Activated CD8-positive, alpha-beta memory T cell treated with anti-CD3 and anti-CD28 coated beads for 24 hours (primary cell): ENCODE results near the gene ECE1.
A peak's percentile ranks its signal among the peaks of the same experiment; 100 is the strongest.
"Not testable (repeated sequence)": the region's sequence is repeated elsewhere in the genome, so short reads cannot be mapped to it uniquely, and the experiment has no call there.

Source experiments
- DNase-seq: peaks from one replicate; pipeline ENCODE4 v3.0.0-alpha.2; 2020

Gene ECE1

DNA sequence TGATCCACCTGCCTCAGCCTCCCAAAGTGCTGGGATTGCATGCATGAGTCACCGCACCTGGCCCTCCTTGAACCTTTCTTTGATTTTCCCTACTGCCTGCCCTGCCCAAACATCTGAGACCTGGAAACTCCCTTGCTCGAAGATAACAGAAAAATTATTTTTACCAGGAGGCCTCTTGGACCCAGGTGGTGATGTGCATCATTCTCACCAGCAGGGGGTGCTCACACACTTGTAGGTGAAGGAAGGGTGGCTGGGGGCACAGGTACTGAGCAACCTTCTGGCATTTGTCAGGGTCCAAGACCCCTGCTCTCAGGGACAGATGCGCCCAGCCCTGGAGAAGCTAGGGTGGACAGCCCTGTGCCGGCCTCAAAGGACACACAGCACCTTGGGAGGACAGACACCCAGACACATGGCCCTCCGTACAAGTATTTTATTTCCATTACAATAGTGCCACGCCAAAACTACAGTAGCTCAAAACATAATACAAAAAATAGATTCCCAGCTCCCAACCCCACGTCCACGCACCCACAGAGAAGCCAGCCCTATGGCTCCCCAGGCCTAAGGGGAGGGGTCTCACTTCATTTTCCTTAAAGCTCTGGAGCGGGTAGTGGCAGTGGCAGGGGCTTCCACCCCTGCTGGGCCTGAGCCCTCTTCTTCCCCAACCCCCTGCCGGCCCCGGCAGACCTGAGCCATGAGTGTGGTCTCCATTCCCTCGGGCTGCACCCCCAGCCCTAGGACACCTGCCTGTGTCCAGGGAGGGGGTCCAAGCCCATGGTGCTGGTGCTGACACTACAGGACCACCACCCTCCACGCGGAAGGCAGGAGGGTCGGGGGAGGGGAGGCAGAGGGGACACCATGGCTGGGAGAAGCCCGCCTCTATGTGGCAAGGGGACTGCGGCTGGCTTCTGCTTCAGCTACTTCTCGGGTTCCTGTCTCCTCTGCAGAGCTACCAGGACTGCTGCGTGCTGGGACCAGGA is 73.1 kb downstream of the ECE1 start:
- peak; percentile 86 for DNase-seq

DNA sequence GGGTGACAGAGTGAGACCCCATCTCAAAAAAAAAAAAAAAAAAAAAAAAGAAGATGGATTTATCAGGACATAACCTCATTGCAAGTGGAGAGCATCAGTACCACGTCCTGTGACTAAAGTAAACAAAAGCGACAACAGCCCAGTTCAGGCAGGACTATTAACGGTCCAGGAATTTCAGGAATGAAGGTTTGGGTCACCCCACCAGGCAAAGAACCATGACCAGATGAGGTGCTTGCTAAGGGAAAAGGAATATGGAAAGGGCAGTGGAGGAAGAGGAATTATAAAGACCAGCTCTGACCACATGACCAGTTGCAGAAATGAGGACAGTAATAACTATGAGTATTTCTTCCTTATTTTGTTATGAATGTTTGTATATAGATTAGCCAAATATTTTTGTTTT is 78.1 kb downstream of the ECE1 start:
- no peak for DNase-seq

GRCh38 chr1:21208137-21208700 is 82.0 kb downstream of the ECE1 start:
- not testable (repeated sequence) for DNase-seq

GRCh38 chr1:21206117-21206516 is 84.1 kb downstream of the ECE1 start:
- no peak for DNase-seq

DNA sequence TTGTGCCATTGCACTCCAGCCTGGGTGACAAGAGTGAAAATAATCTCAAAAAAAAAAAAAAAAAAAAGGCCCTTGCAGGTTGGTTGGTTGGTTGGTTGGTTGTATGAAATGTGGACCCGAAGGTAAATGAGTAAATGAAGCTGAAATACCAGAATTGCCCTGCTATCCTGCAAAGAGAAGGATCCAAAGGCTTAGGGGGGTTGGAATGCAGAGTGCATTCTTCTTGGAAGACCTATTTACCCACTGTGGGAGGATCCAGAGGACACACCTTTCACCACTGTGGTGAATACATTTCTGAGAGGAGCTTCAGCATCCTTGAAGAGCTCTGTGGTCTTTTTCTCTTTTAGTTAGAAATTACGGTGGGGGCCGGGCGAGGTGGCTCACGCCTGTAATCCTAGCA is 84.8 kb downstream of the ECE1 start:
- DNase-seq = no peak

DNA sequence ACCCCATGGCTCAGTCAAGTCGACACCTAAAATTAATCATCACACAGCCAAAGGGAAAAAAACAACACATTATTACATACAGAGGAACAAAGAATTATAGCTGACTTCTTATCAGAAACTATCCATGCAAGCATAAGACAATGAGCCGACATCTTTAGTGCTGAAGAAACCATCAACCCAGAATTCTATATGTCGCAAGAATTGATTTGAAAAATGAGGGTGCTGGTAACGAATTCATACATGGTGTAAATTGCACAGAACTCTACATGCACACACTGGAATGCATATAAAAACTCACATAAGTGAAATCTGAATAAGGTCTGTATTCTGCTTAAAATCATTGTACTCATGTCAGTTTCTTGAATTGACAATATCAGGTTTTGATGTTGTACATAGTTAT is 88.6 kb downstream of the ECE1 start:
- DNase-seq = no peak

DNA sequence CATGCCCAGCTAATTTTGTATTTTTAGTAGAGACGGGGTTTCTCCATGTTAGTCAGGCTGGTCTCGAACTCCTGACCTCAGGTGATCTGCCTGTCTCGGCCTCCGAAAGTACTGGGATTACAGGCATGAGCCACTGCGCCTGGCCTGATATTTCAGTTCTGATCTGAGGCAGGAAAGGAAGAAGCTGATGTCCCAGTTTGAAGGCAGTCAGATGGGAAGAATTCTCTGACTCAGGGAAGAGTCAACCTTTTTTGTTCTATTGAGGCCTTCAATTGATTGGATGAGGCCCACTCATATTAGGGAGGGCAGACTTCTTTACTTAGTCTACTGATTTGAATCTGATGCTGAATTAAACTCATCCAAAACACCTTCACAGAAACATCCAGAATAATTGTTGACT is 89.0 kb downstream of the ECE1 start:
- DNase-seq = not testable (repeated sequence)

DNA sequence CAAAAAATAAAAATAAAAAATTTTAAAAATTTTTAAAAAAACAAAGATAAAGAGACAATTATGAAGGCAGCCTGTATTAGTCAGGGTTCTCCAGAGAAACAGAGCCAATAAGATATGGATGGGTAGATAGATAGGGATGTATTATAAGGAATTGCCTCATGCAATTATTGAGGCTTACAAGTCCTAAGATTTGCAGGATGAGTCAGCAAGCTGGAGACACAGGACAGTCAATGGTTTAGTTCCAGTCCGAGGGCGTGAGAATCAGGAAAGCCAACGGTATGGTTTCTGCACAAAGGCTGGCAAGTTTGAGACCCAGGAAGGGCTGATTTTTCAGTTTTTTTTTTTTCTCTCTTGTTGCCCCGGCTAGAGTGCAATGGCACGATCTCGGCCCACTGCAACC is 89.5 kb downstream of the ECE1 start:
- DNase-seq = no peak

DNA sequence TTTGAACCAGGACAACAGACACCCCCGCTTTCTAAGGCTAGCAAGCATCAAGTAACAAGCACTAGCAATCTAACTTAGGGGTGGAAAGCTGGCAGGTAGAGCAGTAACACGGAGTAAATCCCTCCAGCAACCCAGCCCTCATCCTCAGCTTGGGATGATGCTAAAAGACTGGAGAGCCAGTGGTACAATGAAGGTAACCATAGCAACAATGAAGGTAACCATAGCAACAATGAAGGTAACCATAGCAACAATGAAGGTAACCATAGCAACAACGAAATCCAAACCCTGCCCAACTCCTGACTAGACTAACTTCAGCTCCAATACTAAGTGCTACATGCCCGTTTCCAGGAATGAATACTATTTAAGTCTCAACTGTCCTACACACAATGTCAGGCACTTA is 91.3 kb downstream of the ECE1 start:
- DNase-seq = no peak

GRCh38 chr1:21192871-21193270 is 97.4 kb downstream of the ECE1 start:
- DNase-seq = no peak

DNA sequence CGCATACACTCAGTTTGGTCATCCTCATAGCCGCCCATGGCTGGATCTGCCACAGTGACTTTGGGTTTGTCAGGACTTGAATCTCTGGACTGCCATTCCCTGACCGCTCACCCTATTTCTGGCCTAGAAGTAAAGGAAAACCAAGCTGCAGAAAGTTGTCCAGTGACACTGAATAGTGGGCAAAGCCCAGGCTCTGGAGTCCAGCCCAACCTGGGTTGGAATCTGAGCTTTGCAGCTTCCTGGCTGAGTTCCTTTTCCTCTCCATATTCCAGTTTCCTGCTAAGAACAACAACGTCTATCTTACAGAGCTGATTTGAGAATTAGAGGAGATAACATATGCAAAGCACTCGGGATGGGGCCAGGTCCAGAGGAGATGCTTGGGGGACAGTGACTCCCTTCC is 98.0 kb downstream of the ECE1 start:
- no peak for DNase-seq

GRCh38 chr1:21190771-21191170 is 99.5 kb downstream of the ECE1 start:
- not testable (repeated sequence) for DNase-seq

DNA sequence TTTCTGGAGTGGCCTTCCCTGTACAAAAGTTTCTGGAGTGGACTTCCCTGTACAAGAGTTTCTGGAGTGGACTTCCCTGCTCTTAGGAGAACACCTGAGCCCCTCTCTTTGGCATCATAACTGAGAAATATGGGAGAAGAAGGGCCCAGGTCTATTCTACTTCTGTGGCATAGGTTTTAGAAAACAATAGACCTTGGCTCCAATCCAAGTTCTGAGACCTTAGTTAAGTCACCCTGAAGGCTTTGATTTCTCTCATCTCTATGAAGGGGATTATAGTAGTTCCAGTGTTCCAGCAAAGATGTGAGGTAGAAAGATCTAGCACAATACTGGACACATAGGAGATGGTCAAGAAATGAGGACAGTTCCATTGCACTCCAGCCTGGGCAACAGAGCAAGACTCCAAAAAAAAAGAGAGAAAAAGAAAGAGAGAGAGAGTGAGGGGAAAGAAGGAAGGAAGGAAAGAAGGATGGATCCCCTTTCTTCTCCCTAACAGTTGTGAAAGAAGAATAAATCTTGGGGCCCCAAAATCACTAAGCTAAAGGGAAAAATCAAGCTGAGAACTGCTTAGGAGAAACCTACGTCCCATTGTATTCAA is 100.3 kb downstream of the ECE1 start:
- DNase-seq = no peak

GRCh38 chr1:21189421-21189820 is 100.8 kb downstream of the ECE1 start:
- DNase-seq = no peak

GRCh38 chr1:21188235-21188634 is 102.0 kb downstream of the ECE1 start:
- no peak for DNase-seq

DNA sequence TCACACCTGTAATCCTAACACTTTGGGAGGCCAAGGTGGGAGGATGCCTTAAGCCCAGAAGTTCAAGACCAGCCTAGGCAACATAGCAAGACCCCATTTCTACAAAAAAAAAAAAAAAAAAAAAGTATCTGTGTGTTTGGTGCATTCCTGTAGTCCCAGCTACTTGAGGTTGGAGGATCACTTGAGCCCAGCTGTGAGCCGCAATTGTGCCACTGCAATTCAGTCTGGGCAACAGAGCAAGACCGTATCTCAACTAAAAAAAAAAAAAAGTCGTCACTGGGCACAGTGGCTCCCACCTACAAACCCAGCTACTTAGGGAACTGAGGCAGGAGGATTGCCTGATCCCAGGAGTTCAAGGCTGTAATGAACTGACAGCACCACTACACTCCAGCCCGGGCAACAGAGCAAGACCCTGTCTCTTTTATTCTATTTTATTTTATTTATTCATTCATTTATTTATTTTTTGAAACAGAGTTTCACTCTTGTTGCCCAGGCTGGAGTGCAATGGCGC is 105.0 kb downstream of the ECE1 start:
- DNase-seq = no peak

GRCh38 chr1:21184276-21184675 is 106.0 kb downstream of the ECE1 start:
- no peak for DNase-seq

GRCh38 chr1:21182181-21182731 is 108.0 kb downstream of the ECE1 start:
- DNase-seq = no peak

GRCh38 chr1:21178271-21178670 is 112.0 kb downstream of the ECE1 start:
- peak; percentile 47 for DNase-seq

- peak; percentile 100 for DNase-seq
Measured at GRCh38 chr1:21176586-21177555, 113.4 kb downstream of the ECE1 start, which contains the start of gene EIF4G3. TSS of gene EIF4G3 (minus strand) at chr1:21176897. CDS start at chr1:21002742, 174,155 bp downstream.

GRCh38 chr1:21175670-21176581 is 114.3 kb downstream of the ECE1 start:
- DNase-seq = peak; percentile 81
